ENCODE data around the gene TEX22. TPM values are rescaled to one million over a fixed set of nuclear protein-coding genes. Genes with fewer than 3 reads are reported as not detected.
A peak's percentile ranks its signal among the peaks of the same experiment; 100 is the strongest.

TEX22 gene
- total RNA-seq, 1 donor from 2014 or later, result 0.99 TPM

- H3K27ac ChIP-seq (replicated peaks), result peak overlapping the region; percentile 92
- peaks cover 52% of the 10 kb centered on the region for H3K4me1 ChIP-seq
- H3K4me3 ChIP-seq, result peak overlapping the region; percentile 70
- no peaks in the 10 kb centered on the region for H3K9me3 ChIP-seq (replicated peaks)
- intact Hi-C loops (cut with micrococcal nuclease), result no loop called here
- H3K36me3 ChIP-seq, result no peaks in the 10 kb centered on the region
- TF ChIP-seq CTCF (IDR thresholded peaks at IDR 0.05; ENCODE audit: borderline replicate concordance), result peak; percentile 83
- DNase-seq, result peak; percentile 86
- H3K27me3 ChIP-seq (ENCODE audit: low read depth), result peaks cover 27% of the 10 kb centered on the region
Measured at GRCh38 chr14:105414456-105415371, 16.4 kb downstream of the TEX22 start.

- Histone ChIP-seq H3K4me3 (peak overlapping the region; percentile 70), H3K27me3 (ENCODE audit: low read depth) (peaks cover 17% of the 10 kb centered on the region), H3K4me1 (peaks cover 57% of the 10 kb centered on the region), H3K9me3 (replicated peaks) (no peaks in the 10 kb centered on the region), H3K27ac (replicated peaks) (peak overlapping the region; percentile 92), H3K36me3 (no peaks in the 10 kb centered on the region)
- no peak for DNase-seq
- intact Hi-C loops (cut with micrococcal nuclease), result no loop called here
- no peak for TF ChIP-seq CTCF (IDR thresholded peaks at IDR 0.05; ENCODE audit: borderline replicate concordance)
Measured at GRCh38 chr14:105415481-105416428, 17.4 kb downstream of the TEX22 start.

- peaks cover 11% of the 10 kb centered on the region for H3K27me3 ChIP-seq (ENCODE audit: low read depth)
- no peak for TF ChIP-seq CTCF (IDR thresholded peaks at IDR 0.05; ENCODE audit: borderline replicate concordance)
- DNase-seq, result no peak
- no peak overlapping the region for H3K4me3 ChIP-seq
- H3K4me1 ChIP-seq, result peaks cover 59% of the 10 kb centered on the region
- H3K27ac ChIP-seq (replicated peaks), result no peak overlapping the region
- H3K9me3 ChIP-seq (replicated peaks), result no peaks in the 10 kb centered on the region
- H3K36me3 ChIP-seq, result no peaks in the 10 kb centered on the region
- intact Hi-C loops (cut with micrococcal nuclease), result no loop called here
Measured at GRCh38 chr14:105416671-105417070, 18.3 kb downstream of the TEX22 start.

- Histone ChIP-seq H3K27ac (replicated peaks) (no peak overlapping the region), H3K36me3 (no peaks in the 10 kb centered on the region), H3K4me1 (peaks cover 62% of the 10 kb centered on the region), H3K27me3 (ENCODE audit: low read depth) (peaks cover 7% of the 10 kb centered on the region), H3K9me3 (replicated peaks) (no peaks in the 10 kb centered on the region), H3K4me3 (no peak overlapping the region)
- no peak for DNase-seq
- TF ChIP-seq CTCF (IDR thresholded peaks at IDR 0.05; ENCODE audit: borderline replicate concordance), result no peak
- intact Hi-C loops (cut with micrococcal nuclease), result no loop called here
Measured at GRCh38 chr14:105417690-105418121, 19.4 kb downstream of the TEX22 start.
